ENCODE measurements around the gene UTP3. TPM values are rescaled to one million over a fixed set of nuclear protein-coding genes. Genes with fewer than 3 reads are reported as not detected.

UTP3 gene
- total and polyA plus RNA-seq, 2 experiments from 2014 or later = 19.2 to 27.1 TPM

DNA sequence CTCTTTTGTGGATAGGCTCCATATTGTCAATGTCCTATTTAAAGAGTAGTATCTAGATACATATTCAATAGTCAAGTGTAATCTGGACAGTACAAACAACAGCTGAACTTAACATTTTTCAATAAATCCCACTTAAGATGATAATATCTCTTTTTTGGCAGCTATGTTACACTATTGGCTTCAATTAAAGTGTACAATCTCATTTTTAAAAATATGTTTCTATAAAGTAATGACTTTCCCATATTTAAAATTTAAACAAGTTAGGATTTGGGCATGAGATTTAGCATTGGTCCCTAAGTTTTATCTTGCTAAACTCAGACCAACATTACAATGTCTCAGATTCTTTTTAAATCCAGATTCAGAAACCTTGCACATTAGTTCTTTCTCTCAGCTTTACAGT, 14.1 kb upstream of the UTP3 start:
- Histone ChIP-seq H4K20me1 (ENCODE audit: insufficient read depth) (no peaks in the 10 kb centered on the region), H2AFZ (no peak overlapping the region), H3K4me1 (ENCODE audit: insufficient read depth) (peaks cover 17% of the 10 kb centered on the region), H3F3A (ENCODE audit: insufficient read depth) (peaks cover 18% of the 10 kb centered on the region), H3K36me3 (ENCODE audit: low read depth) (no peaks in the 10 kb centered on the region), H3K79me2 (ENCODE audit: insufficient read depth) (no peaks in the 10 kb centered on the region), H3K9ac (no peak overlapping the region), H3K9me3 (ENCODE audit: low read depth) (no peaks in the 10 kb centered on the region), H3K27ac (no peak overlapping the region), H3K9me2 (ENCODE audit: insufficient read depth) (no peaks in the 10 kb centered on the region), H3K4me2 (ENCODE audit: unreplicated experiment) (no peak overlapping the region), H3K4me3 (no peak overlapping the region), H3K27me3 (replicated peaks; ENCODE audit: insufficient read depth) (no peaks in the 10 kb centered on the region)
- TF ChIP-seq EZH2phosphoT487 (IDR thresholded peaks at IDR 0.05; ENCODE audit: insufficient read depth, low read depth) (no peak), EZH2 (IDR thresholded peaks at IDR 0.05; ENCODE audit: insufficient read depth, poor library complexity, severe bottlenecking) (no peak)
- in situ Hi-C loops (cut with MboI) = no loop called here
- DNase-seq = no peak

DNA sequence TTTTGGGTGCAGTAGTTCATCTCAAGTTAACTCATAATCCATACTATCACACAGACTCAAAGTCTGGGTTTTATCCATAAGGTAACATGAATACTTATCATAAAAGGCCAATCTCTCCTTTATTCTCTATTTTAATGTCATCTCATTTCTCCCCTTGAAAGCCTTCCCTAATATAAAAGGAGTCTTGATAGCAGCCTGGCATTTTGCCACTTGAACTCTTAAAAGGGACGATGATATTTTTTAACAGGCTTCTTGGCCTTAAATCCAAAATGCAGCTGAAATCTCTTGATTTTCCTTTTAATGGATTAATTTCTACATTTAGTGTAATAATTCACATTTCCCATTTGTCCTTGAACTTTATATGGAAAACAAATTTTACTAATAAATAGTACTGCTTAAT, 13.6 kb upstream of the UTP3 start:
- TF ChIP-seq EZH2phosphoT487 (IDR thresholded peaks at IDR 0.05; ENCODE audit: insufficient read depth, low read depth) = no peak
- no peak for TF ChIP-seq EZH2 (IDR thresholded peaks at IDR 0.05; ENCODE audit: insufficient read depth, poor library complexity, severe bottlenecking)
- in situ Hi-C loops (cut with MboI) = no loop called here
- Histone ChIP-seq H3K9me3 (ENCODE audit: low read depth) (no peaks in the 10 kb centered on the region), H3K4me3 (no peak overlapping the region), H3K4me1 (ENCODE audit: insufficient read depth) (peaks cover 12% of the 10 kb centered on the region), H3K9ac (no peak overlapping the region), H3K27me3 (replicated peaks; ENCODE audit: insufficient read depth) (no peaks in the 10 kb centered on the region), H3K4me2 (ENCODE audit: unreplicated experiment) (no peak overlapping the region), H2AFZ (no peak overlapping the region), H3F3A (ENCODE audit: insufficient read depth) (peaks cover 18% of the 10 kb centered on the region), H4K20me1 (ENCODE audit: insufficient read depth) (no peaks in the 10 kb centered on the region), H3K9me2 (ENCODE audit: insufficient read depth) (no peaks in the 10 kb centered on the region), H3K79me2 (ENCODE audit: insufficient read depth) (no peaks in the 10 kb centered on the region), H3K27ac (no peak overlapping the region), H3K36me3 (ENCODE audit: low read depth) (no peaks in the 10 kb centered on the region)
- 57 to 74% methylated on average over 1 of the region's 1 CpG for WGBS, 2 experiments (ENCODE audit: low coverage in 1 of 2, low lambda C conversion rate in 2 of 2, missing lambda C conversion rate in 2 of 2)
- DNase-seq = no peak

DNA sequence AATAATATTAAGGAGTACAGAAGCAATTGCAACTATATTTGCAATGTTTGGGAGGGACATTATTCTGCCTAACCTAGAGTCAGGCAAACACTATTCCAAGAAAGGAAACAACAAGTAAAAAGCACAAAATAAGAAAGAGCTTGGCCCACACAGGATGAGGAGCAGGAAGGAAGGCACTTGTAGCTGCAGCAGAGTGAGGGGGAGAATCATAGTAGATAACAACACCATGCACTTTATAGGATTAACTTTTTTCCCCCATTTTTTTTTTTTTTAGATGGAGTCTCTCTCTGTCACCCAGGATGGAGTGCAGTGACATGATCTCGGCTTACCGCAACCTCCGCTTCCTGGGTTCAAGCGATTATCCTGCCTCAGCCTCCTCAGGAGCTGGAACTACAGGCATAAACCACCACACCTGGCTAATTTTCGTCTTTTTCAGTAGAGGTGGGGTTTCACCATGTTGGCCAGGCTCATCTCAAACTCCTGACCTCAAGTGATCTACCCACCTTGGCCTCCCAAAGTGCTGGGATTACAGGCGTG, 11.7 kb upstream of the UTP3 start:
- Histone ChIP-seq H3K4me1 (ENCODE audit: insufficient read depth) (peaks cover 7% of the 10 kb centered on the region), H3K79me2 (ENCODE audit: insufficient read depth) (no peaks in the 10 kb centered on the region), H3K36me3 (ENCODE audit: low read depth) (no peaks in the 10 kb centered on the region), H3K9me3 (ENCODE audit: low read depth) (no peaks in the 10 kb centered on the region), H3K9me2 (ENCODE audit: insufficient read depth) (no peaks in the 10 kb centered on the region), H3K4me3 (no peak overlapping the region), H3K4me2 (ENCODE audit: unreplicated experiment) (no peak overlapping the region), H3F3A (ENCODE audit: insufficient read depth) (peaks cover 14% of the 10 kb centered on the region), H2AFZ (no peak overlapping the region), H3K27me3 (replicated peaks; ENCODE audit: insufficient read depth) (no peaks in the 10 kb centered on the region), H3K9ac (no peak overlapping the region), H4K20me1 (ENCODE audit: insufficient read depth) (no peaks in the 10 kb centered on the region), H3K27ac (peak overlapping the region; percentile 60)
- no peak for DNase-seq
- in situ Hi-C loops (cut with MboI) = no loop called here
- 84 to 86% methylated on average over 6 of the region's 6 CpGs for WGBS, 2 experiments (ENCODE audit: low coverage in 1 of 2, low lambda C conversion rate in 2 of 2, missing lambda C conversion rate in 2 of 2)
- TF ChIP-seq EZH2 (IDR thresholded peaks at IDR 0.05; ENCODE audit: insufficient read depth, poor library complexity, severe bottlenecking) = no peak
- TF ChIP-seq EZH2phosphoT487 (IDR thresholded peaks at IDR 0.05; ENCODE audit: insufficient read depth, low read depth) = no peak

DNA sequence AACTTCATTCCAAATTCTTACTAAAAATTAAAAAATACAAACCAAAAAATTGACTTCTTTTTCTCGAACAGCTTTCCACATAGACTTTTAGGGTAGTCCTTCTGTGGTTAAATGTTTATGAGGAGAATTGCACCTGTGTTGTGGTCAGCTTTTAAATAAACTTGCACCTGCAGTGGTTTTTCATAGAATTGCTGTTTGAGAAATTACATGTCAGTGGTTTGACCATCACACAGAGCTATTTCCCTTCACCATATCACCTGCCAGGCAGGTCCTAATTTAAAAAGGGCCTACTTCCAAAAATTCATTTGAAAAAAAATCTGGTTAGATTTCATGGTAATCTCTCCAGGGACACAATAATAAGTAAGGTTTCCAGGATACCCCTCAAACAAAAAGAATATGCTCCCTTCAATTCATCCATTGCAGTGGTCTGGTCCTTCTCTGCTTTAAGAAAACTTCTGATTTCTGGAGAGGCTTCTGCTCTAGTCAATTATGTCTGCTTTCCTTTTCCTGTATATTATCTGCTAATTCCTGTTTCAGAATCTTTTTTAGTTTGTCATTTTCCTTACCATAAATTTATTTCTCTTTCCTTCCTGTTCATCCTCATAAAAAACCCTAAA, 9.8 kb upstream of the UTP3 start:
- H3K79me2 ChIP-seq (ENCODE audit: insufficient read depth) = no peaks in the 10 kb centered on the region
- WGBS, 2 experiments (ENCODE audit: low coverage in 1 of 2, low lambda C conversion rate in 2 of 2, missing lambda C conversion rate in 2 of 2) = 95 to 96% methylated on average over 1 of the region's 1 CpG
- H3K9ac ChIP-seq = no peak overlapping the region
- H3K27me3 ChIP-seq (replicated peaks; ENCODE audit: insufficient read depth) = no peaks in the 10 kb centered on the region
- H3K4me2 ChIP-seq (ENCODE audit: unreplicated experiment) = no peak overlapping the region
- no peaks in the 10 kb centered on the region for H3K9me2 ChIP-seq (ENCODE audit: insufficient read depth)
- H3K9me3 ChIP-seq (ENCODE audit: low read depth) = no peaks in the 10 kb centered on the region
- in situ Hi-C loops (cut with MboI) = no loop called here
- H3K4me3 ChIP-seq = no peak overlapping the region
- TF ChIP-seq EZH2phosphoT487 (IDR thresholded peaks at IDR 0.05; ENCODE audit: insufficient read depth, low read depth) (no peak), EZH2 (IDR thresholded peaks at IDR 0.05; ENCODE audit: insufficient read depth, poor library complexity, severe bottlenecking) (no peak)
- no peaks in the 10 kb centered on the region for H4K20me1 ChIP-seq (ENCODE audit: insufficient read depth)
- peaks cover 7% of the 10 kb centered on the region for H3K4me1 ChIP-seq (ENCODE audit: insufficient read depth)
- H3F3A ChIP-seq (ENCODE audit: insufficient read depth) = peaks cover 14% of the 10 kb centered on the region
- H3K36me3 ChIP-seq (ENCODE audit: low read depth) = no peaks in the 10 kb centered on the region
- no peak for DNase-seq
- no peak overlapping the region for H3K27ac ChIP-seq
- no peak overlapping the region; the same call in 1 of the 2 replicates for H2AFZ ChIP-seq

DNA sequence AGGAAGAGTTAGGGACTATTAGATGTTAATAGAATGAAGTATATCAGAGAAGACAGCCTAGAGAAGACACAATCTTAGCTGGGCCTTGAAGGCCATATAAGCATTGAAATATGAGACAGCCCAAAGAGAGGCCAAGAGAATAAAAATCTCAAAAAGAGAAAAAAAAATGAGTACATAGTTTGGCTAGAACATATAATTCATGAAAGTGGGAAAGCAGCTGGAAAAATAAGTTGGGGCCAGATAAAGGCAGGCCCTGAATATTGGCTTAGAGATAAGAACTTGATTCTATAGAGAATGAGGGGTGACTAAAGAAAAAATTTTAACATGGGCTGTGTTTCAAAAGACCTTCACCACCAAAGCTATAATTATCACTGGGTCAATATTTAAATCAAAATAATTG, 7.4 kb upstream of the UTP3 start:
- H3K9me3 ChIP-seq (ENCODE audit: low read depth) = no peaks in the 10 kb centered on the region
- H3K4me2 ChIP-seq (ENCODE audit: unreplicated experiment) = no peak overlapping the region
- TF ChIP-seq EZH2phosphoT487 (IDR thresholded peaks at IDR 0.05; ENCODE audit: insufficient read depth, low read depth) = no peak
- no peak for TF ChIP-seq EZH2 (IDR thresholded peaks at IDR 0.05; ENCODE audit: insufficient read depth, poor library complexity, severe bottlenecking)
- no peaks in the 10 kb centered on the region for H4K20me1 ChIP-seq (ENCODE audit: insufficient read depth)
- H2AFZ ChIP-seq = peak overlapping the region; percentile 34; the same call in 1 of the 2 replicates
- no peak overlapping the region for H3K27ac ChIP-seq
- no peaks in the 10 kb centered on the region for H3K27me3 ChIP-seq (replicated peaks; ENCODE audit: insufficient read depth)
- no peaks in the 10 kb centered on the region for H3K36me3 ChIP-seq (ENCODE audit: low read depth)
- H3F3A ChIP-seq (ENCODE audit: insufficient read depth) = peaks cover 14% of the 10 kb centered on the region
- no peaks in the 10 kb centered on the region for H3K79me2 ChIP-seq (ENCODE audit: insufficient read depth)
- no peak for DNase-seq
- H3K4me3 ChIP-seq = no peak overlapping the region
- no peak overlapping the region for H3K9ac ChIP-seq
- in situ Hi-C loops (cut with MboI) = no loop called here
- H3K4me1 ChIP-seq (ENCODE audit: insufficient read depth) = peaks cover 7% of the 10 kb centered on the region
- H3K9me2 ChIP-seq (ENCODE audit: insufficient read depth) = no peaks in the 10 kb centered on the region
